Measurements from ENCODE around the gene TRIM17.
"Not testable (repeated sequence)": the region's sequence is repeated elsewhere in the genome, so short reads cannot be mapped to it uniquely, and the experiment has no call there.

TRIM17 gene

DNA sequence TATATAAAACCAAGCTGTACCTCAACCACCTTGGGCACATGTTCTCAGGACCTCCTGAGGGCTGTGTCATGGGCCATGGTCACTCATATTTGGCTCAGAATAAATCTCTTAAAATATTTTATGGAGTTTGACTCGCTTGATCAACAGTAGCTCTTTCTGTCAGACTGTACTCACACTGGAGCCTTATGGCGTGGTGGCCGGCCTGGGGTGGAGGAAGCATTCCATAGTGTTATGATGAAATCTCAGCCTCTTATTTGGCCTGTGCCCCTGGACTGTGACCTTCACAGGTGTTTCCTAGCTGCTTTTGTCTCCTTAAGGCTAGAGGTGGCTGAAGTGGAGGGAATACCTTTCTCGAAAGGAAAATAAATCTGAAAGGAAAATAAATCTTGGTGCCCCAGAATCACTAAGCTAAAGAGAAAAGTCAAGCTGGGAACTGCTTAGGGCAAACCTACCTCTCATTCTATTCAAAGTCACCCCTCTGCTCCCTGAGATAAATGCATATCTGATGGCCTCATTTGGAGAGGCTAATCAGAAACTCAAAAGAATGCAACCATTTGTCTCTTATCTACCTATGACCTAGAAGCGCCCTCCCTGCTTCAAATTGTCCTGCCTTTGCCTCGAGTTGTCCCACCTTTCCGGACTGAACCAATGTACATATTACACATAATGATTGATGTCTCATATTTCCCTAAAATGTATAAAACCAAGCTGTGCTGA, 16.8 kb upstream of the TRIM17 start:
- not testable (repeated sequence) for H3K27ac ChIP-seq (ENCODE audit: low read depth, low read length); H3K9ac ChIP-seq (ENCODE audit: low read depth in 1 of 2, low read length in 2 of 2); H3K9me3 ChIP-seq (ENCODE audit: control insufficient read depth in 1 of 2, low read length in 2 of 2); H3K4me1 ChIP-seq (ENCODE audit: control insufficient read depth in 1 of 2, insufficient read depth in 2 of 2, low read length in 2 of 2); H3K36me3 ChIP-seq (ENCODE audit: control insufficient read depth in 1 of 2, insufficient read depth in 2 of 2, low read length in 2 of 2); H3K4me3 ChIP-seq (ENCODE audit: low read depth in 1 of 2, low read length in 2 of 2)
- peaks cover 11 to 23% of the 10 kb centered on the region in 2 donors for H3K27me3 ChIP-seq (ENCODE audit: control insufficient read depth in 1 of 2, insufficient read depth in 2 of 2, low read length in 2 of 2)

DNA sequence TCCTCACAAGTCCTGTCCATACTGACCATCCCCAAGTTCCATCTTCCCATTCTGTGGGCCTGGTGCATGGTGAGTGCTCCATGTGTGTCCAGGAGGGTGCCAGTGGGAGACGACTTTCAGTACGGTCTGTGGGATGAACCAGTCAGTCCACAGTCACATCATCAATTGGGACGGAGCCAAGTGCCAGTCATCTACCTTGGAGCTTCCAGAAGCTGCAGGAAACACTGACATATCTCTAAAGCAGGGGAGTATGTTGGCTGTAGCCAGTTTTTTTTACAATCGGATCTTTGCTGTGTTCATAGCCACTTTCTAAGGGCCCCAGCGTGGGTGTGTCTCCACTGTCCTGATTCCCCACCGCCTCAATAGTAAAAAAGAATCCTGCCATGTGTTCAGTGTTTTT, 13.6 kb upstream of the TRIM17 start:
- no peak overlapping the region for H3K4me3 ChIP-seq (ENCODE audit: low read depth in 1 of 2, low read length in 2 of 2)
- H3K27ac ChIP-seq (ENCODE audit: low read depth, low read length), result no peak overlapping the region
- H3K9ac ChIP-seq (ENCODE audit: low read depth in 1 of 2, low read length in 2 of 2), result no peak overlapping the region
- H3K9me3 ChIP-seq (ENCODE audit: control insufficient read depth in 1 of 2, low read length in 2 of 2), result no peaks in the 10 kb centered on the region
- H3K27me3 ChIP-seq (ENCODE audit: control insufficient read depth in 1 of 2, insufficient read depth in 2 of 2, low read length in 2 of 2), result peaks cover 11 to 25% of the 10 kb centered on the region in 2 donors
- H3K4me1 ChIP-seq (ENCODE audit: control insufficient read depth in 1 of 2, insufficient read depth in 2 of 2, low read length in 2 of 2), result no peaks in the 10 kb centered on the region
- no peaks in the 10 kb centered on the region for H3K36me3 ChIP-seq (ENCODE audit: control insufficient read depth in 1 of 2, insufficient read depth in 2 of 2, low read length in 2 of 2)

DNA sequence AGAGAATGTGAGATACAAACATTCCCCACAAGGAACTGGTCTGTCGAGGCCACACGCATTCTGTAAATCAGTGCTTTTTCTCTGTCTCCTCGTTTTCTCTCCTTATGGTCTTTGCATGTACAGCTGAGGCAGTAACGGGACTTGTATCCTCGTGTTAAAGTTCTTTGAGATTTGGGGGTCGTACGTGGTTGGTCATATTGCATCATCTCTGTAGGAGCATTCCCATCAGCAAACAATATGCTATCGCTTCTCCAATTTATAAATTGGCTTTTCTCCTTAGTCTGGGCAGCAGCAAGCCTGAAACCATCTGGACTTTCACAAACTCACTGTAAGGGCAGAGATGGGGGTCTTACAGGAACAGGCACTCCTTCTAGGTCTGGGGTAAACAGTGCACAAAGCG, 13.0 kb upstream of the TRIM17 start:
- no peaks in the 10 kb centered on the region for H3K4me1 ChIP-seq (ENCODE audit: control insufficient read depth in 1 of 2, insufficient read depth in 2 of 2, low read length in 2 of 2)
- H3K9me3 ChIP-seq (ENCODE audit: control insufficient read depth in 1 of 2, low read length in 2 of 2), result no peaks in the 10 kb centered on the region
- H3K9ac ChIP-seq (ENCODE audit: low read depth in 1 of 2, low read length in 2 of 2), result no peak overlapping the region
- no peaks in the 10 kb centered on the region for H3K36me3 ChIP-seq (ENCODE audit: control insufficient read depth in 1 of 2, insufficient read depth in 2 of 2, low read length in 2 of 2)
- H3K27ac ChIP-seq (ENCODE audit: low read depth, low read length), result no peak overlapping the region
- peaks cover 11 to 23% of the 10 kb centered on the region in 2 donors for H3K27me3 ChIP-seq (ENCODE audit: control insufficient read depth in 1 of 2, insufficient read depth in 2 of 2, low read length in 2 of 2)
- H3K4me3 ChIP-seq (ENCODE audit: low read depth in 1 of 2, low read length in 2 of 2), result no peak overlapping the region

DNA sequence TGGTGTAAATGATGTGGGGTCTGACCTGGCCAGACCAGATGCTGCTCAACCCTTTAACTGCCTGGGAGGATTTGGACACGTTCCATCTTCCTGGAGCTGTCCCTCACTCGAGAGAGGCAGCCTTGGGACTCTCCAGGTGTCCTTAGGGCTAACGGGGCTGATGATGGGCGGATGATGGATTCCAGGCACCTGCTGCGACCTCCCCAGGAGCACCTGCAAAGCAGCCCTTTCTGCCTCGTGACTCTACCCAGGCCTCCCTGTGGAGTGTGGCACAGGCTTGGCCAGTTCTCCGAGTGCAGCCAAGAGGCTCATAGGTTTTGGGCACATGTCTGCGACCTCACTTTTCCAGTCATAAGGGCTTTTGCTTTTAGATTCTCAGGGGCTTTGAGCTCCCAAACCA, 12.3 kb upstream of the TRIM17 start:
- H3K9me3 ChIP-seq (ENCODE audit: control insufficient read depth in 1 of 2, low read length in 2 of 2), result no peaks in the 10 kb centered on the region
- peaks cover 11 to 18% of the 10 kb centered on the region in 2 donors for H3K27me3 ChIP-seq (ENCODE audit: control insufficient read depth in 1 of 2, insufficient read depth in 2 of 2, low read length in 2 of 2)

DNA sequence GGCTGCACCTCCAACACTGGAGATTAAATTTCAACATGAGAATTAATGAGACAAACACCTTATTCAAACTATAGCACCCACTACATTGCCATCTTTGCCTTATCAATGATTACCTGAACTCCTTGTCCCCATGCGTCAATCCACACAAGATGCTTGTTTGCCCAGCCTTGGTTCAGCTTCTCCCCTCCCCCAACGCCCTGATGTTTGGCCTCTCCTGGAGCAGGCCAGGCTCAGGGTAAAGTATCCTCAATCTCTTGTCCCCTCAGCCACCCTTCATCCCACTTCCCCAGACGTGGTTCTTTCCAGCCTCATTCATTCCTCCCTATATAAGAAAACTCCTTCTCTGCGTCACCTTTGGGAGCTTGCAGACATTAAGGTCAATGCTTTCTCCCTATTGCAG, 11.8 kb upstream of the TRIM17 start:
- Histone ChIP-seq H3K9me3 (ENCODE audit: control insufficient read depth in 1 of 2, low read length in 2 of 2) (no peaks in the 10 kb centered on the region), H3K4me1 (ENCODE audit: control insufficient read depth in 1 of 2, insufficient read depth in 2 of 2, low read length in 2 of 2) (peaks cover 4% of the 10 kb centered on the region in 2 donors), H3K27me3 (ENCODE audit: control insufficient read depth in 1 of 2, insufficient read depth in 2 of 2, low read length in 2 of 2) (peaks cover 11 to 17% of the 10 kb centered on the region in 2 donors), H3K36me3 (ENCODE audit: control insufficient read depth in 1 of 2, insufficient read depth in 2 of 2, low read length in 2 of 2) (no peaks in the 10 kb centered on the region), H3K4me3 (ENCODE audit: low read depth in 1 of 2, low read length in 2 of 2) (no peak overlapping the region), H3K27ac (ENCODE audit: low read depth, low read length) (no peak overlapping the region), H3K9ac (ENCODE audit: low read depth in 1 of 2, low read length in 2 of 2) (no peak overlapping the region)

More for the DNA sequence above, 12.3 kb upstream of the TRIM17 start:
- Histone ChIP-seq H3K9ac (ENCODE audit: low read depth in 1 of 2, low read length in 2 of 2) (no peak overlapping the region), H3K4me1 (ENCODE audit: control insufficient read depth in 1 of 2, insufficient read depth in 2 of 2, low read length in 2 of 2) (no peaks in the 10 kb centered on the region), H3K27ac (ENCODE audit: low read depth, low read length) (no peak overlapping the region), H3K36me3 (ENCODE audit: control insufficient read depth in 1 of 2, insufficient read depth in 2 of 2, low read length in 2 of 2) (no peaks in the 10 kb centered on the region), H3K4me3 (ENCODE audit: low read depth in 1 of 2, low read length in 2 of 2) (no peak overlapping the region)

DNA sequence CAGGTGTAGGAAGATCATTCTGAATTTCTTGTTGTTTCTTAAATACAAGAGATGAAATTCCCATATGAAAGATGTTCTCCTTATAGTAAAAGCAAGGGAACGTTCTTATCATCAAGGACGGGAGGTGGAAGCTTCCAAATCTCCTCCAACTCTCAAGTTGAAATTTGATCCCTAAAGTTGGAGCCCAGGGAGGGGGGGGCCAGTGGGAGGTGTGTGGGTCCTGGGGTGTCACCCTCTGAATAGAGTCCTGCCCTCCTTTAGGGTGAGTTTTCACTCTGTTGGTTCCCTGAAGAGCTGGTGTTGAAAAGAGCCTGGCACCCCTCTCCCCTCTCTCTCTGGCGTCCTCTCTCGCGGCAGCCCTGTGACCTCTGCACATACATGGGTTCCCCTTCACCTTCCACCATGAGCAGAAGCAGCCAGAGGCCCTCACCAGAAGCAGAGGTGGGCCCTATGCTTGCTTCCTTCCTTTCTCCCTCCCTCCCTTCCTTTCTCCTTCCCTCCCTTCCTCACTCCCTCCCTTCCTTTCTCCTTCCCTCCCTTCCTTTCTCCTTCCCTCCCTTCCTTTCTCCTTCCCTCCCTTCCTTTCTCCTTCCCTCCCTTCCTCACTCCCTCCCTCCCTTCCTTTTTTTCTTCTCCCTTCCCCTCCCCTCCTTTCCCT, 10.0 kb upstream of the TRIM17 start:
- Histone ChIP-seq H3K27ac (ENCODE audit: low read depth, low read length) (no peak overlapping the region), H3K27me3 (ENCODE audit: control insufficient read depth in 1 of 2, insufficient read depth in 2 of 2, low read length in 2 of 2) (peaks cover 11 to 17% of the 10 kb centered on the region in 2 donors), H3K36me3 (ENCODE audit: control insufficient read depth in 1 of 2, insufficient read depth in 2 of 2, low read length in 2 of 2) (no peaks in the 10 kb centered on the region), H3K4me1 (ENCODE audit: control insufficient read depth in 1 of 2, insufficient read depth in 2 of 2, low read length in 2 of 2) (peaks cover 9 to 10% of the 10 kb centered on the region in 2 donors), H3K9me3 (ENCODE audit: control insufficient read depth in 1 of 2, low read length in 2 of 2) (no peaks in the 10 kb centered on the region), H3K9ac (ENCODE audit: low read depth in 1 of 2, low read length in 2 of 2) (no peak overlapping the region), H3K4me3 (ENCODE audit: low read depth in 1 of 2, low read length in 2 of 2) (no peak overlapping the region)

DNA sequence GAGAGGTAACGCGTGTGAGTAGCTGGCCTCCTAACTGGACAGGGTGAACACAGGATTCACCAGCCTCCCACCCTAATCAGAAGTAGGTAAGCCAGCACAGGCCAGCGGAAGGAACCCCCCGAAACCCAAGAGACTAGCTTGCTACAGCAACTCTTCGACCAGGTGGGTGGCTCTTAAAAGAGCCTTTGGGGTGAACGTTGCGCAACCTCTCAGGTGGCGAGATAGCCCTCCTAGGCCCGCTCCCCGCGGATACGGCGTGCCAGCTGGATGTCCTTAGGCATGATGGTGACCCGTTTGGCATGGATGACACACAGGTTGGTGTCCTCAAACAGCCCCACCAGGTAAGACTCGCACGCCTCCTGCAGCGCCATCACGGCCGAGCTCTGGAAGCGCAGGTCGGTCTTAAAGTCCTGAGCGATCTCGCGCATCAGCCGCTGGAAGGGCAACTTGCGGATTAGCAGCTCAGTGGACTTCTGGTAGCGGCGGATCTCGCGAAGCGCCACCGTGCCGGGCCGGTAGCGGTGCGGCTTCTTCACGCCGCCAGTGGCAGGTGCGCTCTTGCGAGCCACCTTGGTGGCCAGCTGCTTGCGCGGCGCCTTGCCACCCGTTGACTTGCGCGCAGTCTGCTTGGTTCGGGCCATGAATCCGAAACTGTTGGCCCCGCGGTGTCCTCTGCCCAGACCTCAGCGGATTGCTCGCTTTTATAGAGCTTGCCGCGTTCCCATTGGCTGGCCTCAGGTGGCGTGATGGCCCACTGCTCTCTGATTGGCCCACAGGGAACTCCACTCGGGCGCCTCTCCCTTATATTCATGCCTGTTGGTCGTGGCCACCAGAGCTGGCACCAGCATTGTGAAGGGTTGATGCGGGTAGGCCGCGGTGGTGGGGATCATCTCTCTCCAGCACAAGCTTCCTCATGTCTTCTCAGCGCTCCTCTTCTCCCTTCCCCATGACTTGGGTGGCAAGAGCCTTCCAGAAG, 8.3 kb upstream of the TRIM17 start:
- Histone ChIP-seq H3K9me3 (ENCODE audit: control insufficient read depth in 1 of 2, low read length in 2 of 2) (no peaks in the 10 kb centered on the region), H3K4me1 (ENCODE audit: control insufficient read depth in 1 of 2, insufficient read depth in 2 of 2, low read length in 2 of 2) (peaks cover 9 to 10% of the 10 kb centered on the region in 2 donors), H3K9ac (ENCODE audit: low read depth in 1 of 2, low read length in 2 of 2) (no peak overlapping the region), H3K36me3 (ENCODE audit: control insufficient read depth in 1 of 2, insufficient read depth in 2 of 2, low read length in 2 of 2) (no peaks in the 10 kb centered on the region), H3K27me3 (ENCODE audit: control insufficient read depth in 1 of 2, insufficient read depth in 2 of 2, low read length in 2 of 2) (peaks cover 6 to 15% of the 10 kb centered on the region in 2 donors), H3K4me3 (ENCODE audit: low read depth in 1 of 2, low read length in 2 of 2) (no peak overlapping the region), H3K27ac (ENCODE audit: low read depth, low read length) (no peak overlapping the region)

DNA sequence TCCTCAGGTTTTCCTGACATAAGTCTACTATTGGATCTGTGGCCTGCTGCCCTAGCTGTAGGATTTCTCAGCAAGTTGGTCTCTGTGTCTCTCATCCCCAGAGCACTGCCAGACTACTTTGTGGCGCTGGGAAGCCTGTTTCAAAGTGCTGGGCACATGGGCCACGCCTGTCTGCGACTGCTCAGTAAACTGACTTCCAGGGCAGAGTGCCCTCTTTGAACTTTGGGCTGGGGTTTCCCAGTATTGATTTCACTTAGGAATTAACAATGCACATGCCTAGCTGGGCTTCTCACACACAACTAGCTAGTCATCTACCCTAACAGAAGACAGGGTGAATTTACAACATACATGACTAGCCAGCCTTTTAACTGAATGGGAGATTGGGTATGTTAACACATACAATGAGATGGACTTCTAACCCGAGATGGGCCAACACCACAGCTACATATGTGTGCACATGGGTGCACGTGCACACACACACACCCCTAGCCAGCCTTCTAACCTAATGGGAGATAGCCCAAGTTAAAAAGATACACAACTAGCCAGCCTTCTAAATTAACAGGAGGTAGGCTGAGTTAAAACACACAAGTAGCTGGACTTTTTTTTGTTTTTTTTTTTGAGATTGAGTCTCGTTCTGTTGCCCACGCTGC, 6.9 kb upstream of the TRIM17 start:
- H3K27me3 ChIP-seq (ENCODE audit: control insufficient read depth in 1 of 2, insufficient read depth in 2 of 2, low read length in 2 of 2), result peaks cover 0 to 6% of the 10 kb centered on the region in 2 donors
- H3K9me3 ChIP-seq (ENCODE audit: control insufficient read depth in 1 of 2, low read length in 2 of 2), result no peaks in the 10 kb centered on the region
- H3K4me3 ChIP-seq (ENCODE audit: low read depth in 1 of 2, low read length in 2 of 2), result no peak overlapping the region
- H3K4me1 ChIP-seq (ENCODE audit: control insufficient read depth in 1 of 2, insufficient read depth in 2 of 2, low read length in 2 of 2), result peaks cover 9 to 10% of the 10 kb centered on the region in 2 donors
- no peaks in the 10 kb centered on the region for H3K36me3 ChIP-seq (ENCODE audit: control insufficient read depth in 1 of 2, insufficient read depth in 2 of 2, low read length in 2 of 2)
- H3K9ac ChIP-seq (ENCODE audit: low read depth in 1 of 2, low read length in 2 of 2), result no peak overlapping the region
- no peak overlapping the region for H3K27ac ChIP-seq (ENCODE audit: low read depth, low read length)

DNA sequence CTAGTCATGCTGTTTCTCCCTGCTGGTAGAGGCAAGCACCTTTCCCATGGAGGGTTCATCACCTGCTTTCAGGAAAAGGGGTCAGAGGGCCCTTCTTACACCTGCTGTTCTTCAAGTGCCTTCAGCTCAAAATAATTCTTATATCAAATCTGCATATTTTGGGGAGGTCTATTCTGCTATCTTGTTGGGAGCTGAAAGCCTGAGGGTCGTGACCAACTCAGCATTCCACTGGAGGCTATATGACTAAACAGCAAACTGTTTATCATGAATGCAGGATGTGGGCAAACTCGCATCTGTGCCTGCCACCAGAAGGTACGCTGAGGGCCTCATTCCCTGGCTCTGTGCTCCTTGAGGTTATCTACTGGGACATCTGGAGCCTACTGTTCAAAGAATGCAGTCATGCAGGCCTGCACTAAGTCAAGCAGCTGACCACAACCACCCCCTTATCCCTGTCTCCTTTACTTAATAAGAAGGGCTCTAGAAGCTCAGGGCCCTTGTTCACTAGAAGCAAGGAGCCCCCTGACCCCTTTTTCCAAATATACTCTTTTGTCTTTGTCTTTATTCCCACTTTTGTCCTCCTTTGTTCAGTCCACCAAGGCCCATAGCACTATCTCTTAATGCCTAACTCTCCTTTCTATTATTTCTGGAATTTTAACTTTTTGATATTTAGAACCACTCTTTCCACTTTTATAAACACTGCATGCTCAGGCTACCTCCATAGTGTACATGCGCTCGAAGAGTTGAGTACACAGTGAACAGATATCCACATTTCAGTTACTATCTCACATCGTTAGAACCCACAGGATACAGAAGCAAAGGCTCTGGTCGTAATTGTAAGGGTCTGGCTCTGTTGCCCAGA, 4.5 kb upstream of the TRIM17 start:
- H3K9me3 ChIP-seq (ENCODE audit: control insufficient read depth in 1 of 2, low read length in 2 of 2), result no peaks in the 10 kb centered on the region
- H3K27ac ChIP-seq (ENCODE audit: low read depth, low read length), result no peak overlapping the region
- no peak overlapping the region for H3K4me3 ChIP-seq (ENCODE audit: low read depth in 1 of 2, low read length in 2 of 2)
- peaks cover 13 to 15% of the 10 kb centered on the region in 2 donors for H3K27me3 ChIP-seq (ENCODE audit: control insufficient read depth in 1 of 2, insufficient read depth in 2 of 2, low read length in 2 of 2)
- H3K4me1 ChIP-seq (ENCODE audit: control insufficient read depth in 1 of 2, insufficient read depth in 2 of 2, low read length in 2 of 2), result peaks cover 9 to 13% of the 10 kb centered on the region in 2 donors
- no peak overlapping the region for H3K9ac ChIP-seq (ENCODE audit: low read depth in 1 of 2, low read length in 2 of 2)
- H3K36me3 ChIP-seq (ENCODE audit: control insufficient read depth in 1 of 2, insufficient read depth in 2 of 2, low read length in 2 of 2), result no peaks in the 10 kb centered on the region

All from duodenal mucosa (tissue), 2 donors.